WI38 (cell line): Measurements from ENCODE around the gene CACNA1D.

Experiments used
- H3K4me3 ChIP-seq: 2 replicates; pipeline ENCODE4 v1.5.1; 2011; ENCODE audit warnings: low read depth, mild to moderate bottlenecking, control low read depth, low read length
- CTCF ChIP-seq: IDR thresholded peaks from 2 replicates; pipeline ENCODE4 v1.5.1; 2012; ENCODE audit warnings: low read depth, mild to moderate bottlenecking, control low read depth, low read length

The CACNA1D gene

GRCh38 chr3:53695324-53695690 is 200.9 kb downstream of the CACNA1D start:
- no peak for TF ChIP-seq CTCF
- no peak overlapping the region for H3K4me3 ChIP-seq

- no peak for TF ChIP-seq CTCF
- H3K4me3 ChIP-seq, result no peak overlapping the region
These were observed 202.2 kb downstream of the CACNA1D start for GRCh38 chr3:53696401-53697172.

- no peak overlapping the region for H3K4me3 ChIP-seq
- no peak for TF ChIP-seq CTCF
These were observed 206.0 kb downstream of the CACNA1D start for GRCh38 chr3:53700441-53700840.

- no peak overlapping the region for H3K4me3 ChIP-seq
- no peak for TF ChIP-seq CTCF
These were observed 208.5 kb downstream of the CACNA1D start for GRCh38 chr3:53702776-53703530.

- TF ChIP-seq CTCF, result no peak
- H3K4me3 ChIP-seq, result no peak overlapping the region
These were observed 209.4 kb downstream of the CACNA1D start for GRCh38 chr3:53703630-53704362.

- no peak for TF ChIP-seq CTCF
- no peak overlapping the region for H3K4me3 ChIP-seq
These were observed 209.9 kb downstream of the CACNA1D start for GRCh38 chr3:53704363-53704725.
